ENCODE results near the gene ZBED4. TPM values are rescaled to one million over a fixed set of nuclear protein-coding genes. Genes with fewer than 3 reads are reported as not detected.

The ZBED4 gene
- total RNA-seq, 1 donor from 2014 or later, result 16.7 TPM

- no peak for DNase-seq
Observed at GRCh38 chr22:49938565-49939136, 85.0 kb downstream of the ZBED4 start.

Other genes with a start within 250 kb of the ZBED4 start
- gene BRD1, start 26.0 kb upstream of the ZBED4 start, total RNA-seq, result 34.2 and 39.0 TPM in 2 replicates
- 14.6 and 24.7 TPM in 2 replicates for gene ALG12, start 64.6 kb downstream of the ZBED4 start, total RNA-seq
- gene CRELD2, start 64.8 kb downstream of the ZBED4 start, total RNA-seq, result 77.4 and 123 TPM in 2 replicates
- gene PIM3, start 106.9 kb downstream of the ZBED4 start, total RNA-seq, result 463 and 464 TPM in 2 replicates
- gene IL17REL, start 158.9 kb downstream of the ZBED4 start, total RNA-seq, result 0.05 and 0.17 TPM in 2 replicates
- not detected in 2 replicates for gene TTLL8, start 204.5 kb downstream of the ZBED4 start, total RNA-seq
- gene MLC1, start 231.6 kb downstream of the ZBED4 start, total RNA-seq, result not detected in 2 replicates
- 19.4 and 35.1 TPM in 2 replicates for gene MOV10L1, start 236.2 kb downstream of the ZBED4 start, total RNA-seq

Measured in dermis blood vessel endothelial cell (primary cell).